MV-4-11 (cell line): ENCODE measurements around the gene PRKCD.
A peak's percentile ranks its signal among the peaks of the same experiment; 100 is the strongest.
"Not testable (repeated sequence)": the region's sequence is repeated elsewhere in the genome, so short reads cannot be mapped to it uniquely, and the experiment has no call there.

Experiments used
- DNase-seq: peaks from one replicate; lab custom pipeline; 2025; lab: John Stamatoyannopoulos, UW

Gene PRKCD

DNA sequence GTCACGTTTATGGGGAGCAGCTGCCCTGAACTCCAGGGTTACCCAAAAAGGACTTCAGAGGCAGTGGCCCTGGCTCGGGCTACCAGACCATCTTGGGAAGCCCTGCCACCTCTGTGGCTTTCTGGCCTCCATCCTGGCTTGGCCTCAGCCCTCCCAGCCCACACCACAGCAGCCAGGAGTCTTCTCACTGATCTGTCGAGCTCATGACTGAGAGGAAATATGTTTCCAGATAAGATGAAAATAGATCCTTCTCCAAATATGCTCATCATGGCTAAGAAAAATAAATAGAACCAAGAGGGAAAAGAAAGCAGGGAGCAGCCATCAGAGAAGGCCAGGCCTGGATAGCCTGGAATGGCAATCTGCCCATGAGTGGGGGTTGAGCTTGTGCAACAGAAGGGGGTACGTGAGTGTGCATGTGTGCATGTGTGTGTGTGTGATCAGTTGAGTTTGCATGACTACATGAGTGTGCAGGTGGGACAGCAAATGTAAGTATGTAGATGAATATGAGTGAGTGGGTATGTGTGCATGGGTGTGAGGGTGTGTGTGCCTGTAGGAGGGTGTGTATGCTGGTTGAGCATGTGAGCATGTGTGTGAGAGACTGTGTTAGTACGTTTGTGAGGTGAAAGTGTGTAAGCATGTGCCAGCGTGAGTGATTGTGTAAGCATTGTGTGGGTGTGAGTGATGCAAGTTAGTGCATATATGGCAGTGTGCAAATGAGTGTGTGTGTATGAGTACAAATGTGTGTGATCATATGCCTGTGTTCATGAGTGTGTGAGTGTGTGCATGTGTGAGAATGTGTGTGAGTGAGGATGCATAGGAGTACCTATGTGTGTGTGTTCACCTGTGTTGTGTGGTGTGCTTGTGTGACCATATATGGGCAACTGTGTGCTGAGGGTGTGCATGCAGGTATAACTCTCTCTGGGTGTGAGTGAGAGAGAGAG lies 20.8 kb upstream of the PRKCD start:
- DNase-seq: peak; percentile 19

- peak; percentile 98 for DNase-seq
Observed at GRCh38 chr3:53140847-53141845, 19.9 kb upstream of the PRKCD start.

- peak; percentile 88 for DNase-seq
Observed at GRCh38 chr3:53142986-53143385, 18.0 kb upstream of the PRKCD start.

- DNase-seq: no peak
Observed at GRCh38 chr3:53144446-53144845, 16.6 kb upstream of the PRKCD start.

GRCh38 chr3:53144862-53145712 lies 15.9 kb upstream of the PRKCD start:
- DNase-seq: no peak

DNA sequence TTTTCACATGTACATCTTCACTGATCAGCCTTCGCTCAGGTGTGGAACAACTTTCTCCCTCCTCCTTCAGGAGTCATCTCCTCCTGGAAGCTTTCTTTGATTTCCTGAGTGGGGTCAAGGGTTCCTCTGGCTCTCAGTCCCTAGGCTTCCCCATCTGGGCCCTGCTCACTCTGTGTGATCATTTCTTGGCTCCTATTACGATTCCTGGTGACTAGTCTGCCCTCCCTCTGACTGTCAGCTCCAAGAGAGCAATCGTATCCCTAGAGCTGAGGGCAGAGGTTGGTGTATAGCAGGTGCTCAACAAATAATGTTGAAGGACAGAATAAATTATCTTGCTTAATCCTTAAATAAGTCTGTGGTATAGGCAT lies 15.3 kb upstream of the PRKCD start:
- DNase-seq: no peak

DNA sequence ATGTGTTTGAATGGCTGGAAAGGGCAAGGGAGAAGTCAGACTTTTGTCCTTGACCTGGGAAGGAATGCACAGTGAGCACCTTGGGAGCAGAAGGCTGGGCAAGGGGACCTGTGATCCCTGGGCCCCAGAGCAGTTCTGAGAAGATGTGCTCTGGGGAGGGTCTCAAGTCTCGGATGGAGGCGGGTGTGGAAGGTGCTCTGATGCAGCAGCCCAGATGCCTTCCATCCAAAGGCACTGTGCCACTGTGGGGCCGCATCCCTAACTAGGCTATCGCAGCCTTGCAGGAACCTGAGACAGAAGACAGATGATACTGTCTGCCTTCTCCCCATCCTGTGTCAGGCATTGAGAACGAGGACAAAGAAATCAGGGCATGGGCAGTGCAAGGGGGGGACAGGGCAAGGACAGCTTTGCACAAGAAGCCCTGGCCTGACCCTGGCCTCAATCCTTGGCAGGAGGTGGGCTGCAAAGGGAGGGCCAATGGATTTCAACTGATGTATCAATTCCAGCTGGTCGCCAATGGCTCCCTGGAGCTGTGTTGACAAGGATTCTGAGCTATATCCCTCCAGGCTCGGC lies 14.6 kb upstream of the PRKCD start:
- DNase-seq: no peak

DNA sequence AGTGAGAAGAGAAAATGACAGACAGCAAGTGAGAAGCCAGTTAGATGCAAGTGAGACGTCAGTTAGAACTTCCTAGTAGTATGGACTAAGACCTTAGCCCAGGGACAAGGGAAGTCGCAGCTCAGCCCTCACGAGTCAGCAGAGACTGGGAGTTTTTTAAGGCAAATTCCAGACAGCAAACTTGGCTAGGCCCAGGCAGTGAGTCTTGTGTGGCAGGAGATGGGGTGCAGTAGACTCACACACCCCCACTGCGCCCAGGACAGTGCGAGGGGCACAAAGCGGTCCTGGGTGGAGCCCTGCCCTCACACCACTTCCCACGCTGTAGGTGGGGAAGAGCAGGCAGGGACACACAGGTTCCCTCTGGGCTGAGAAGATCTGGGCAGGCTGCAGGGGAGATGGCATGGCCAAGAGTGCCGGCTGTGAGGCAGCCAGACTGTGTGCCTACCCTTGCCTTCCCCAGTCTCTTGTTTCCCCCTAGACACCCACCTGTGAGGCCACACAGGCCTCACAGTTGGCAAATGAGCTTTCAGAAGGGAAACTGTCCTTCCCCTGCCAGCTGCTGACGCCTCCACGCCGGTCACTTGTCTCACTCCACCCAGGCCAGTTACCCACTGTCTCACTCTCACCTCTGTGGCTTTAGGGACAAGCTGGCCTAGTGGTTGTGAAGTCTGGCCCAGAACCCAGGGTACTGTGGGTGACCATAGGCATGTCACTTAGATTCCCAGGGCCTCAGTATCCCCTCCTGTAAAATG lies 13.7 kb upstream of the PRKCD start:
- peak; percentile 53 for DNase-seq

GRCh38 chr3:53147903-53148400 lies 13.1 kb upstream of the PRKCD start:
- DNase-seq: no peak

- no peak for DNase-seq
Observed at GRCh38 chr3:53149006-53149690, 11.9 kb upstream of the PRKCD start.

- DNase-seq: no peak
Observed at GRCh38 chr3:53149699-53150098, 11.3 kb upstream of the PRKCD start.

DNA sequence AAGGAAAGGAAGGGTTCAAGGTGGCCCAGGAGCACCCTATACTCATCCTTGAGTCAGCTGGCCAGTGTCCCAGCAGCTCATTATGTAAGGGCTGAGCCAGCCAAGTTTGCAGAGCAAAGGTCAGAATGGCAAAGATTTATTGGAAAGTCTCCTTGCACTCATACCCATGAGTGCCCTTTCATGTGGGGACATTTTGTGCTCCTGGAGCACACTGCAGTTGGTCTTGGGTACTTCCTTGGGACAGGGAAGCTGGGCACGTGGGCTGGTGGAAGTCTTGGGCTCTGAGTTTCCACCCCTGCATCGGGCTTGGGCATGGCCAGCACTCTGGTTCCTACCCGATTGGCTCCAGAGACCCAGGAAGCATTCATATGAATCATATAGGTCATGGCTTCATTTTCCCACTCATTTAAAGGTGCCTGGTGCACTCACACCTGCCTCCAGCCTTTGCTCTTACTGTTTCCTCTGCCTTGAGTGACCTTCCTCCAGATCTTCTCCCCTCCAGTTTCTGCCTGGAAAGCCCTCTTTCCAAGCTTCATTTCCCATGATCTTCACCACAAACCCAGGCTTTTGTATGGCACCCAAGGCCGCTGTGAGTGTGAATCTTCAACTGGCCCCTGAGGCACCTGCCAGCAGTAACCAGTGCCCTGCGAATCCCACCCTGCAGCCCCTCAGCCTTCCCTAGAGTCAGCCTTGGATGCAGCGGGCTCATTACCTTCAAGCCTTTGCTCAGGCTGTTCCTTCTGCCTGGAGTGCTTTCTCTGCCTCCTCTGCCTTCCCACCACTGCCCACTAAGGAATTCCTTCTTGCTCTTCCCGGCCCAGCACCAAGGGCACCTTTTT lies 10.5 kb upstream of the PRKCD start:
- DNase-seq: no peak

- DNase-seq: not testable (repeated sequence)
Observed at GRCh38 chr3:53151086-53151438, 9.9 kb upstream of the PRKCD start.

DNA sequence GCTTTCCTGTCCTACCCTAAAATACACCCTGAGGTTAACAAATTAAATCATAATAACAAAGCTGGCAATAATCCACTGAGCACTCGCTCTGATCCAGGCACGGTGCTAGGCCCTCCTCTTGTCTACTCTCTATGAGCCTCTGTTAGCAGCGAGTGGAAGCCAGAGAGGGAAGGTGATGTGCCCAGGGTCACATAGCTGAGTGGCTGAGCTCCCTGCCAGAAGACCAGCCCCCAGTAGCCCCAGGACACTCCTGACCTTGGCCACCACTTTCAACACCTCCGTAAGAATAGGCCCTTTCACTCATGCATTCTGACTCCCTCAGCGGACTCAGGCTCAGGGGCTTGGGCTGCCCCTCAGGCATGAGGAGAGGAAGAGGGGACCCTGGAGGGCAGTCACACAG lies 9.5 kb upstream of the PRKCD start:
- no peak for DNase-seq

GRCh38 chr3:53151870-53152660 lies 8.9 kb upstream of the PRKCD start:
- peak; percentile 46 for DNase-seq

DNA sequence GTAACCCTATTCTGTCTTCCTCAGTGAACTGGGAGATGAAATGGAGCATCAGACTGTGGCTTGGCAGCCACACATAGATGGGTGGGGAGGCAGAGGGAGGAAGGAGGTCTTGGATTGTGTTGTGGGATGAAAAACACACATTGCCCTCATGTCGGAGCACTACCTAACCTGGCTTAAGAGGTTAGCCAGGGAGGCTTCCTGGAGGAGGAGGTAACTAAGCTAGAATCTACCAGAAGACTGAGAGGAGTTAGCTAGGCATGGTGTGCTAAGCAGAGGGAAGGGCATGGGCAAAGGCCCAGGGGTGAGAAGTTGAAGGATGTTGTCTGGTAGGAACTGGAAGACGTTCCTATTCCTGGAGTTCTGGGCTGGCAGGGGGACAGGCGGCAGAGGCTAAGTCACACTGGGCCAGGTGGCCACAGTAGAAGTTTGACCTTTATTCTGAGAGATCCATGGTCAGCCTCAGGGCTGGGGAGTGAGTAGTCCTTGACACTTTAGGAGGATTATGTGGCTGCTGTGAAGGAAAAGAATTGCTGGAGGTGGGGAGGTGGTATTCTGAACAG lies 7.7 kb upstream of the PRKCD start:
- DNase-seq: no peak

GRCh38 chr3:53153980-53154379 lies 7.0 kb upstream of the PRKCD start:
- no peak for DNase-seq

GRCh38 chr3:53154881-53155285 lies 6.1 kb upstream of the PRKCD start:
- no peak for DNase-seq
